H1 (cell line): ENCODE results near the gene ADCK1. TPM values are rescaled to one million over a fixed set of nuclear protein-coding genes. Genes with fewer than 3 reads are reported as not detected.

ENCODE experiments used
- ATF3 ChIP-seq: IDR thresholded peaks from 2 replicates; pipeline ENCODE4 v1.6.1; 2011; ENCODE audit warnings: low read depth, mild to moderate bottlenecking, low read length; ENCODE audit not compliant: insufficient read depth
- BCL11A ChIP-seq, 2 experiments: IDR thresholded peaks; one replicate each; pipeline ENCODE4 v1.6.1; 2011; ENCODE audit warnings: low read depth in 2 of 2, low read length in 2 of 2, mild to moderate bottlenecking in 2 of 2
- CHD7 ChIP-seq: fragments of 300-600 bp; sonication (generic); IDR thresholded peaks from 2 replicates; pipeline ENCODE4 v1.7.1; 2012; ENCODE audit warnings: low read length, moderate library complexity, mild to moderate bottlenecking, inconsistent platforms; ENCODE audit not compliant: insufficient replicate concordance
- EGR1 ChIP-seq: IDR thresholded peaks from 2 replicates; pipeline ENCODE4 v1.6.1; 2011; ENCODE audit warnings: low read depth, low read length, borderline replicate concordance
- HDAC2 ChIP-seq, 2 experiments: fragments of 300-600 bp in 1 of 2; sonication (generic) in 1 of 2; IDR thresholded peaks; 2 replicates each; pipeline ENCODE4 v1.6.1; 2011 to 2012; ENCODE audit warnings: low read depth in 2 of 2, low read length in 2 of 2, mild to moderate bottlenecking in 2 of 2, moderate library complexity in 2 of 2, borderline replicate concordance in 1 of 2, inconsistent platforms in 1 of 2
- KDM1A ChIP-seq: fragments of 200-600, 300-600 bp; sonication (generic); IDR thresholded peaks from 2 replicates; pipeline ENCODE4 v1.7.1; 2016; ENCODE audit warnings: mild to moderate bottlenecking, low read length, borderline replicate concordance
- polyA plus RNA-seq, 7 experiments: library from polyadenylated mRNA; depleted of rRNA in 3 of 7; stranded (reverse) in 5 of 7; unstranded in 2 of 7; fragments of >200 nt in 5 of 7; fragments of 200-250 nt in 2 of 7; gene quantifications; 1 replicate in 5 of 7; 2 replicates in 1 of 7; 4 replicates in 1 of 7; pipeline versions ENCODE4 v1.2.1 to v1.2.3, GENCODE V29; 2011 to 2013; ENCODE audit warnings: missing spikeins in 2 of 7, mixed read lengths in 2 of 7
- total RNA-seq: library from RNA; stranded (reverse); fragmentation: NEBNext Ultra II Directional; extraction: Animal tissue kit (Norgen Biotek cat#: 25700); gene quantifications from 2 replicates; pipeline ENCODE4 v1.2.1, GENCODE V29; 2021

The ADCK1 gene
- total and polyA plus RNA-seq, 2 of the 8 experiments (the other 6 are each of a cell fraction or from before 2014, with no cell fraction given): 11.0 to 16.8 TPM

GRCh38 chr14:77760381-77761204, 39.3 kb upstream of the ADCK1 start, which contains the start of gene SNW1 (continued):
- TF ChIP-seq BCL11A (IDR thresholded peaks at IDR 0.05; ENCODE audit: low read depth in 2 of 2, low read length in 2 of 2): no peak
- no peak for TF ChIP-seq ATF3
- TF ChIP-seq EGR1: no peak
- TF ChIP-seq CHD7: no peak
- TF ChIP-seq KDM1A: no peak
- TF ChIP-seq HDAC2 (IDR thresholded peaks at IDR 0.05; ENCODE audit: borderline replicate concordance in 1 of 2, low read depth in 2 of 2, low read length in 2 of 2): no peak; a peak in 1 of 4 replicates
